Panc1 (cell line): ENCODE measurements around the gene PSMA6.

Experiments used
- CTCF ChIP-seq: fragments of 450-650 bp; IDR thresholded peaks from 2 replicates; pipeline ENCODE4 v1.5.1; 2017; ENCODE audit warnings: mild to moderate bottlenecking
- POLR2AphosphoS5 ChIP-seq: IDR thresholded peaks from 2 replicates; pipeline ENCODE4 v1.6.1; 2012; ENCODE audit warnings: mild to moderate bottlenecking, low read depth, low read length, moderate library complexity
- REST ChIP-seq, 2 experiments: IDR thresholded peaks; 2 replicates each; pipeline ENCODE4 v1.6.1; 2011 to 2012; ENCODE audit warnings: low read depth in 2 of 2, control low read depth in 1 of 2, low read length in 1 of 2, mild to moderate bottlenecking in 1 of 2, moderate library complexity in 1 of 2; ENCODE audit not compliant: insufficient read depth in 1 of 2
- TCF7L2 ChIP-seq: IDR thresholded peaks from 2 replicates; pipeline ENCODE4 v1.6.1; 2011; ENCODE audit warnings: mild to moderate bottlenecking, low read depth, low read length, inconsistent platforms

GRCh38 chr14:35341454-35341750, 49.2 kb downstream of the PSMA6 start:
- TF ChIP-seq CTCF (no peak), TCF7L2 (peak; percentile 11; the same call in 1 of the 2 replicates), REST (IDR thresholded peaks at IDR 0.05; ENCODE audit: insufficient read depth in 1 of 2, low read depth in 2 of 2, low read length in 1 of 2) (no peak), POLR2AphosphoS5 (no peak)
